ENCODE results near the gene GTF3A. TPM values are rescaled to one million over a fixed set of nuclear protein-coding genes. Genes with fewer than 3 reads are reported as not detected.
"Not testable (repeated sequence)": the region's sequence is repeated elsewhere in the genome, so short reads cannot be mapped to it uniquely, and the experiment has no call there.

The GTF3A gene
- total RNA-seq, 4 donors from 2014 or later, result 43.1 to 195 (median 60.0) TPM

DNA sequence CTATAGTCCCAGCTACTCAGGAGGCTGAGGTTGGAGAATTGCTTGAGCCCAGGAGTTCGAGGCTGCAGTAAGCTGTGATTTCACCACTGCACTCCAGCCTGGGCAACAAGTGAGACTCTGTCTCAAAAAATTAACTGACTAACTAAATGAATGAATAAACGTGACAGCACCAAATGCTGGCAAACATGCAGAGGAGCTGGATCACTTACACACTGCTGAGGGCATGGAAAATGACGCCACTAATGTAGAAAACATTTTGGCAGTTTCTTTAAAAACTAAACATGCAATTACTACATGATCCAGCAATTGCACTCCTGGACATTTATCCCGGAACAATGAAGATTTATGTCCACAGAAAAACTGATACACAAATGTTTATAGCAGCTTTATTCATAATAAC lies 31.3 kb upstream of the GTF3A start:
- no peak for DNase-seq
- Histone ChIP-seq H3K27ac (no peak overlapping the region), H3K4me1 (peaks cover 0 to 5% (median 0%) of the 10 kb centered on the region in 4 donors), H3K4me3 (no peak overlapping the region), H3K27me3 (no peaks in the 10 kb centered on the region), H3K36me3 (no peaks in the 10 kb centered on the region), H3K9me3 (no peaks in the 10 kb centered on the region)
- 50 to 64% methylated on average over 2 to 4 of the region's 4 CpGs for WGBS, 2 donors (ENCODE audit: low coverage in 1 of 2)
- intact Hi-C loops (cut with DNase I; ENCODE audit: low total_unique reads), result no loop called here
- in situ Hi-C loops (cut with MboI; ENCODE audit: low pct_ligation_motif_present in 1 of 4, low pct_unique_long_range_greater_than_20kb in 1 of 4, low sequenced_read_pairs in 3 of 4), result loop anchor here in 2 of 4 donors (25.0 kb wide), 2 partner anchors 144 to 319 kb away; no protein-coding TSS in a partner anchor
- TF ChIP-seq EP300 (IDR thresholded peaks at IDR 0.05; ENCODE audit: low read depth) (no peak), POLR2AphosphoS5 (IDR thresholded peaks at IDR 0.05) (no peak), POLR2A (IDR thresholded peaks at IDR 0.05) (no peak)
- TF ChIP-seq, protein P1, sequence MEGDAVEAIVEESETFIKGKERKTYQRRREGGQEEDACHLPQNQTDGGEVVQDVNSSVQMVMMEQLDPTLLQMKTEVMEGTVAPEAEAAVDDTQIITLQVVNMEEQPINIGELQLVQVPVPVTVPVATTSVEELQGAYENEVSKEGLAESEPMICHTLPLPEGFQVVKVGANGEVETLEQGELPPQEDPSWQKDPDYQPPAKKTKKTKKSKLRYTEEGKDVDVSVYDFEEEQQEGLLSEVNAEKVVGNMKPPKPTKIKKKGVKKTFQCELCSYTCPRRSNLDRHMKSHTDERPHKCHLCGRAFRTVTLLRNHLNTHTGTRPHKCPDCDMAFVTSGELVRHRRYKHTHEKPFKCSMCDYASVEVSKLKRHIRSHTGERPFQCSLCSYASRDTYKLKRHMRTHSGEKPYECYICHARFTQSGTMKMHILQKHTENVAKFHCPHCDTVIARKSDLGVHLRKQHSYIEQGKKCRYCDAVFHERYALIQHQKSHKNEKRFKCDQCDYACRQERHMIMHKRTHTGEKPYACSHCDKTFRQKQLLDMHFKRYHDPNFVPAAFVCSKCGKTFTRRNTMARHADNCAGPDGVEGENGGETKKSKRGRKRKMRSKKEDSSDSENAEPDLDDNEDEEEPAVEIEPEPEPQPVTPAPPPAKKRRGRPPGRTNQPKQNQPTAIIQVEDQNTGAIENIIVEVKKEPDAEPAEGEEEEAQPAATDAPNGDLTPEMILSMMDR (IDR thresholded peaks at IDR 0.05), result no peak

DNA sequence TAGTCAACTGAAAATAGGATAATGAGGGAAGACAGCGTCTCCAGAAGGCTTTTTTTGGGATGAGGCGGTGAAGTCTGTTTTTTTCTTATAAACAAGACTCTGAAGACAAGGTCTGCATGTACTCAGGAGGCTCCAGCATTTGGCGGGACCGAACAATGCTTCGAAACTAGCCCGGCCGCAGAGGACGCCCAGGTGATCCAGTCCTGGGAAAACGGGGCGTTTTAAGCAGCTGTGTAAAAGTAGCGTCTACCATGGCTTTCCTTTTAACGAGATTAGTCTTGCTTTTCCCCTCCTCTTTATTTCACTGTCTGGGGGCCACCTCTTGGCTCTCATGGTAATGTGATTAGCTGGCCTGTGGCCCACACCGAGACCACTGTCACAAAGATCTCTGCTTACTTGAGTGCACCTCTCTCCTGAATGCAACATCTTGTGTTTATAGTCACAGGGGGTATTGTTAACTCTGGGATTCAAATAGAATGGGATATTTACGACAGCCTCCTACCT lies 29.4 kb upstream of the GTF3A start:
- H3K9me3 ChIP-seq, result no peaks in the 10 kb centered on the region
- H3K4me1 ChIP-seq, result peaks cover 0 to 5% (median 0%) of the 10 kb centered on the region in 4 donors
- H3K4me3 ChIP-seq, result no peak overlapping the region
- in situ Hi-C loops (cut with MboI; ENCODE audit: low pct_ligation_motif_present in 1 of 4, low pct_unique_long_range_greater_than_20kb in 1 of 4, low sequenced_read_pairs in 3 of 4), result loop anchor here in 2 of 4 donors (25.0 kb wide), 2 partner anchors 142 to 317 kb away; no protein-coding TSS in a partner anchor
- no peak for DNase-seq
- TF ChIP-seq, protein P1 (IDR thresholded peaks at IDR 0.05), result no peak
- TF ChIP-seq EP300 (IDR thresholded peaks at IDR 0.05; ENCODE audit: low read depth), result no peak
- TF ChIP-seq POLR2AphosphoS5 (IDR thresholded peaks at IDR 0.05), result no peak
- TF ChIP-seq POLR2A (IDR thresholded peaks at IDR 0.05), result no peak
- WGBS, 2 donors (ENCODE audit: low coverage in 1 of 2), result 66 to 79% methylated on average over 5 to 14 of the region's 14 CpGs
- H3K27me3 ChIP-seq, result no peaks in the 10 kb centered on the region
- intact Hi-C loops (cut with DNase I; ENCODE audit: low total_unique reads), result no loop called here
- no peak overlapping the region for H3K27ac ChIP-seq
- no peaks in the 10 kb centered on the region for H3K36me3 ChIP-seq

DNA sequence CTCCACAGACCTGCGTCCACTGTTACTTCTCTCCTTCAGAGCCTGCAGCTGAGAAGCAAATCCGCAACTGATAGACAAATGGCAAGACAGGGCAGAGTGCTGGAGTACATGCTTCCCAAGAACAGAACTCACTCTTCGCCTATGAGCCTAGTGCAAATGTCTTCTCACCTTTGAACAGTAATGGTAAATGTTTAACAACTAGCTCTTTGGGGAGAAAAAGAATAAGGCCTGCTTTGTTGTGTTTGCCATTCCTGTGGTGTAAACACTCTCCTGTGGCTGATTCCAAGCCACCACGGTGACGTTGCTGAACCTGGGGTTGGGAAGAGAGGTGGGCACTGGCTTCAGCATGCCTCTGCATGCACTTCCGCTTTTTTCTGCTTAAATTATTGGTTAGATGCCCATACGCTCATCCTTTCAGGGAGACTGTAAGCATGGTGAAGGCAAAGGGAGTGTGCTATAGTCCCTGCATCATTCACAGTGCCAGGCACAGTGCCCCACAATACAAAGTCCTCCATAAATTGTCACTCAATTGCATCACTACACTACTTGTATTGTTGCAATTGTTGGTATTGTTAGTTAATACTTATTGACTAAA lies 28.1 kb upstream of the GTF3A start:
- intact Hi-C loops (cut with DNase I; ENCODE audit: low total_unique reads), result no loop called here
- WGBS, 2 donors (ENCODE audit: low coverage in 1 of 2), result 50 to 77% methylated on average over 4 to 7 of the region's 7 CpGs

DNA sequence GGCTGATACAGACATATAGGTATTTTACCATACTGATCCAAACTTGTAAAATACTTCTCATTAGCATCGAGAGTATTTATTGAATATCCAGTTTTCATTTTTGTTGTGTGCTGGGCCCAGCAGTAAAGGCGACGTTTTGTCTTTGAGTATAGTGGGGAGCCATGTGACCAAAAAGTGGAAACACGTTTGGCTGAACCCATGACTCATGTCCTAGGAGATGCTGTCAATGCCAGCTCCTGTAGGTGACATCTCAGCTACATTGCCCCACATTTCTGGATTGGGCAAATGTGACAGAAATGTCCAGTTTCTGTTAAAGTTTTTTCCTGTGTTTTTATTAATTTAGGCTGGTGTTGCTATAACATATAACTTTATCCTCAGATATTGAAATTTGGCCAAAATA lies 26.1 kb upstream of the GTF3A start:
- WGBS, 2 donors (ENCODE audit: low coverage in 1 of 2), result 68 to 89% methylated on average over 3 to 4 of the region's 4 CpGs
- Histone ChIP-seq H3K27me3 (no peaks in the 10 kb centered on the region), H3K9me3 (no peaks in the 10 kb centered on the region), H3K4me1 (peaks cover 10 to 25% (median 19%) of the 10 kb centered on the region in 4 donors), H3K27ac (no peak overlapping the region), H3K4me3 (no peak overlapping the region), H3K36me3 (no peaks in the 10 kb centered on the region)
- no peak for TF ChIP-seq EP300 (IDR thresholded peaks at IDR 0.05; ENCODE audit: low read depth)
- TF ChIP-seq POLR2AphosphoS5 (IDR thresholded peaks at IDR 0.05), result no peak
- TF ChIP-seq, protein P1 (IDR thresholded peaks at IDR 0.05), result no peak
- no peak for TF ChIP-seq POLR2A (IDR thresholded peaks at IDR 0.05)
- in situ Hi-C loops (cut with MboI; ENCODE audit: low pct_ligation_motif_present in 1 of 4, low pct_unique_long_range_greater_than_20kb in 1 of 4, low sequenced_read_pairs in 3 of 4) (loop anchor here in 2 of 4 donors (25.0 kb wide), 2 partner anchors 139 to 314 kb away; no protein-coding TSS in a partner anchor), intact Hi-C loops (cut with DNase I; ENCODE audit: low total_unique reads) (no loop called here)
- no peak for DNase-seq

More for the DNA sequence above, 28.1 kb upstream of the GTF3A start:
- in situ Hi-C loops (cut with MboI; ENCODE audit: low pct_ligation_motif_present in 1 of 4, low pct_unique_long_range_greater_than_20kb in 1 of 4, low sequenced_read_pairs in 3 of 4), result loop anchor here in 2 of 4 donors (25.0 kb wide), 2 partner anchors 141 to 316 kb away; no protein-coding TSS in a partner anchor
- TF ChIP-seq, protein P1 (IDR thresholded peaks at IDR 0.05), result no peak
- no peak for TF ChIP-seq POLR2A (IDR thresholded peaks at IDR 0.05)
- no peak for TF ChIP-seq EP300 (IDR thresholded peaks at IDR 0.05; ENCODE audit: low read depth)
- TF ChIP-seq POLR2AphosphoS5 (IDR thresholded peaks at IDR 0.05), result no peak
- H3K9me3 ChIP-seq, result no peaks in the 10 kb centered on the region
- no peaks in the 10 kb centered on the region for H3K27me3 ChIP-seq
- no peak overlapping the region for H3K27ac ChIP-seq
- no peaks in the 10 kb centered on the region for H3K36me3 ChIP-seq
- no peak overlapping the region for H3K4me3 ChIP-seq
- H3K4me1 ChIP-seq, result peaks cover 0 to 12% (median 6%) of the 10 kb centered on the region in 4 donors
- no peak for DNase-seq

DNA sequence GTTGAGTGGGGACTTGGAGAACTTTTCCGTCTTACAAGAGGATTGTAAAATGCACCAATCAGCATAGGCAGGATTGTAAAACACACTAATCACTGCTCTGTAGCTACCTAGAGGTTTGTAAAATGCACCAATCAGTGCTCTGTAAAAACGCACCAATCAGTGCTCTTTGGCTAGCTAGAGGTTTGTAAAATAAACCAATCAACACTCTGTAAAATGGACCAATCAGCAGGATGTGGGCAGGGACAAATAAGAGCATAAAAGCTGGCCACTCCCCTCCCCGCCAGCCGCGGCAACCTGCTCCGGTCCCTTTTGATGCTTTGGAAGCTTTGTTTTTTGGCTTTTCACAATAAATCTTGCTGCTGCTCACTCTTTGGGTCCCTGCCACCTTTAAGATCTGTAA lies 24.0 kb upstream of the GTF3A start:
- DNase-seq; intact Hi-C loops (cut with DNase I; ENCODE audit: low total_unique reads); H3K27me3 ChIP-seq; H3K36me3 ChIP-seq; in situ Hi-C loops (cut with MboI; ENCODE audit: low pct_ligation_motif_present in 1 of 4, low pct_unique_long_range_greater_than_20kb in 1 of 4, low sequenced_read_pairs in 3 of 4); H3K4me3 ChIP-seq; H3K9me3 ChIP-seq: not testable (repeated sequence)
- Histone ChIP-seq H3K4me1 (peaks cover 23 to 45% (median 31%) of the 10 kb centered on the region in 4 donors), H3K27ac (peak overlapping the region in 2 of 4 donors; percentile 59 to 62)
- WGBS, 2 donors (ENCODE audit: low coverage in 1 of 2), result 85 to 100% methylated on average over 1 to 6 of the region's 6 CpGs
